ENCODE measurements around the gene INSIG1.

Gene INSIG1

DNA sequence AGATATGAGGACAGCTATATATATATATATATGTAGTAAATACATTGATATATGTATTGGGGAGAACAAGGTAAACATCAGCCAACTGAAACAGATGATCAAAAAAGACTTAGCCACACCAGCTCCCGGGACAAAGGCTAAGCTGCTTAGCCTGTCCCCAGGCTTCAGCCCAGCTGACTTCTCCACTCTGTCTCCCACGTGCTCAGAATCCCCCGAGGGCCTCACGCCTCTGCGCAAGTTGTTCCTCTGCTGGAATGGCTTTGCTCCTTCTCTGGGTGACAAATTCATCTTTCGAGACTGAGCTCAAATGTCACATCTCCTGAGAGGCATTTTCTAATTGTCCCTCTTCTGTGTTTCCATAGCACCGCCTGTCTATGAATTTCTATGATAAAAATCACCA is 8.6 kb upstream of the INSIG1 start:
- Histone ChIP-seq H3K27me3 (ENCODE audit: control insufficient read depth, insufficient read depth, low read length) (no peaks in the 10 kb centered on the region), H3K36me3 (ENCODE audit: control insufficient read depth, insufficient read depth, low read length) (no peaks in the 10 kb centered on the region), H2AFZ (no peak overlapping the region), H3K9ac (no peak overlapping the region), H3K27ac (no peak overlapping the region), H3K4me1 (no peaks in the 10 kb centered on the region), H3K79me2 (no peaks in the 10 kb centered on the region), H3K4me3 (ENCODE audit: low read depth, low read length) (no peak overlapping the region), H3K9me3 (ENCODE audit: control insufficient read depth, low read length) (no peaks in the 10 kb centered on the region), H3K4me2 (ENCODE audit: low read length) (no peak overlapping the region)
- TF ChIP-seq, protein P1, sequence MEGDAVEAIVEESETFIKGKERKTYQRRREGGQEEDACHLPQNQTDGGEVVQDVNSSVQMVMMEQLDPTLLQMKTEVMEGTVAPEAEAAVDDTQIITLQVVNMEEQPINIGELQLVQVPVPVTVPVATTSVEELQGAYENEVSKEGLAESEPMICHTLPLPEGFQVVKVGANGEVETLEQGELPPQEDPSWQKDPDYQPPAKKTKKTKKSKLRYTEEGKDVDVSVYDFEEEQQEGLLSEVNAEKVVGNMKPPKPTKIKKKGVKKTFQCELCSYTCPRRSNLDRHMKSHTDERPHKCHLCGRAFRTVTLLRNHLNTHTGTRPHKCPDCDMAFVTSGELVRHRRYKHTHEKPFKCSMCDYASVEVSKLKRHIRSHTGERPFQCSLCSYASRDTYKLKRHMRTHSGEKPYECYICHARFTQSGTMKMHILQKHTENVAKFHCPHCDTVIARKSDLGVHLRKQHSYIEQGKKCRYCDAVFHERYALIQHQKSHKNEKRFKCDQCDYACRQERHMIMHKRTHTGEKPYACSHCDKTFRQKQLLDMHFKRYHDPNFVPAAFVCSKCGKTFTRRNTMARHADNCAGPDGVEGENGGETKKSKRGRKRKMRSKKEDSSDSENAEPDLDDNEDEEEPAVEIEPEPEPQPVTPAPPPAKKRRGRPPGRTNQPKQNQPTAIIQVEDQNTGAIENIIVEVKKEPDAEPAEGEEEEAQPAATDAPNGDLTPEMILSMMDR (IDR thresholded peaks at IDR 0.05) = no peak

- Histone ChIP-seq H3K79me2 (no peaks in the 10 kb centered on the region), H3K36me3 (ENCODE audit: control insufficient read depth, insufficient read depth, low read length) (no peaks in the 10 kb centered on the region), H3K4me1 (no peaks in the 10 kb centered on the region), H3K9ac (no peak overlapping the region), H3K4me3 (ENCODE audit: low read depth, low read length) (no peak overlapping the region), H3K4me2 (ENCODE audit: low read length) (no peak overlapping the region), H3K27ac (no peak overlapping the region), H2AFZ (no peak overlapping the region), H3K9me3 (ENCODE audit: control insufficient read depth, low read length) (no peaks in the 10 kb centered on the region), H3K27me3 (ENCODE audit: control insufficient read depth, insufficient read depth, low read length) (no peaks in the 10 kb centered on the region)
- TF ChIP-seq, protein P1 (IDR thresholded peaks at IDR 0.05) = no peak
These were observed 7.7 kb upstream of the INSIG1 start for GRCh38 chr7:155289949-155290501.

DNA sequence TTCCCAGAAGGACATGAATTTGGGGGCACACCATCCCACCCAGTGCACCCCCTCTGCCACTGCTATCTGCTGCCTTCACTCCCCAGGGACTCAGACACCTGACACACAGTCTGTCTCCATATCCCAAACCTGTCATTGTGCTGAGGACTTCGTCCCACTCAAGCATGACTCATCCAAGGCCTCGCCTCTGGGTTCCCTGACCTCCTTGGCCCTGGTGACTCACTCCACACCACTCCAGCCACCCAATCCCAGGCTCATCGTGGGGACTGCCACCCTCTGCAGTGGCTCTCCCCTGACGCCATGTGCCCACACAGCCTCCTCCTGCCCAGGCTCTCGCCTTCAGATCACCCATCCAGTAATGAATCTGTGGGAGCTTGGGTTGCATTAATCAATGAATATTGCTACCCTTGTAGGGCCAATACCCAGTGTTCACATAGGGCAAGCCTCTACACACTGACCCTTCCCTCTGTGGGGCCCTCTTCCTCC is 6.6 kb upstream of the INSIG1 start:
- Histone ChIP-seq H3K4me2 (ENCODE audit: low read length) (no peak overlapping the region), H3K9ac (no peak overlapping the region), H2AFZ (no peak overlapping the region), H3K27me3 (ENCODE audit: control insufficient read depth, insufficient read depth, low read length) (no peaks in the 10 kb centered on the region), H3K27ac (no peak overlapping the region), H3K79me2 (no peaks in the 10 kb centered on the region), H3K4me1 (no peaks in the 10 kb centered on the region), H3K4me3 (ENCODE audit: low read depth, low read length) (no peak overlapping the region), H3K9me3 (ENCODE audit: control insufficient read depth, low read length) (no peaks in the 10 kb centered on the region), H3K36me3 (ENCODE audit: control insufficient read depth, insufficient read depth, low read length) (no peaks in the 10 kb centered on the region)
- TF ChIP-seq, protein P1 (IDR thresholded peaks at IDR 0.05) = no peak

DNA sequence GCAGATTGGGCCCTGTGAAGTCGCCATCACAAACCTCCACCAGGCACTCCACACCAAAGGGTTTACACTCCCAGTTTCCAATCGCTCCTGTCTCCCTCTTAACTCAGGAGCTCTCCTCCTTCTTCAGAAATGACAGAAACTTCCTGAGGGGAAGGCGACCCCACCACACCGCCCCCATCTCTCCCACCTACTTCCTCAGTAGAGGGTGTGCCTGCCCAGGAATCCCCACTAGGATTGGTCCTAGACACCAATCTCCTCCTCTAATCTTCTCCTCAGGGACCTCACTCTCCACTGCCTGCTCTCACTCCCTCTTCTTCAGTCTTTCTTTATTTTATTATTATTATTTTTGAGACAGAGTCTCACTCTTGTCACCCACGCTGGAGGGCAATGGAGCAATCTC is 5.9 kb upstream of the INSIG1 start:
- no peak overlapping the region for H2AFZ ChIP-seq
- H3K27me3 ChIP-seq (ENCODE audit: control insufficient read depth, insufficient read depth, low read length) = no peaks in the 10 kb centered on the region
- H3K4me1 ChIP-seq = no peaks in the 10 kb centered on the region
- H3K27ac ChIP-seq = no peak overlapping the region
- H3K4me3 ChIP-seq (ENCODE audit: low read depth, low read length) = no peak overlapping the region
- TF ChIP-seq, protein P1 (IDR thresholded peaks at IDR 0.05) = no peak
- no peaks in the 10 kb centered on the region for H3K9me3 ChIP-seq (ENCODE audit: control insufficient read depth, low read length)
- no peaks in the 10 kb centered on the region for H3K36me3 ChIP-seq (ENCODE audit: control insufficient read depth, insufficient read depth, low read length)
- H3K4me2 ChIP-seq (ENCODE audit: low read length) = no peak overlapping the region
- H3K9ac ChIP-seq = no peak overlapping the region
- no peaks in the 10 kb centered on the region for H3K79me2 ChIP-seq

DNA sequence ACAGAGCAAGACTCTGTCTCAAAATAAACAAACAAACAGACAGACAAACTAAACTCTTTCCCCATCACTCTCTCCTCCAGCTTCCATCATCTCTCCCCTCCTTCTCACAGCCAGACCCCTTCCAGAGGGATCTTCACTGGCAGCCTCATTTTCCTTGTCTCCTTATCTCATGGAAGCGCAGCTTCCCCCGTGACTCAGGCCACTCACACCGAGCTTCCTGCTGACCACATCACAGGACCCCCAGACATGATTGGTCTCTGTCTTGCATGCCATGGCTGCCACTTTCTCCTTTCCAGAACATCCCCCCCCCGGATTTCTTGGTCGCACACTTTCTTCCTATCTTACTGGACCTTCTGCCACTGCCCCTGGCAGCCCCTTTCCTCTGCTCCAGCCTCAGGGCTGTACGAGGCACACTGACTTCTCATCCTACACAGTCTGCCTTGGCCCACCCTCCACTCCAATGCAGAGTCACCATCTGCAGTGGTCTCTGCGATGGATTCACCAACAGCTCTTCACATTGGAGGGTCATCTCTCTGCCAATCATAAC is 4.9 kb upstream of the INSIG1 start:
- H3K4me3 ChIP-seq (ENCODE audit: low read depth, low read length) = no peak overlapping the region
- no peak overlapping the region for H3K9ac ChIP-seq
- H3K4me1 ChIP-seq = no peaks in the 10 kb centered on the region
- no peaks in the 10 kb centered on the region for H3K79me2 ChIP-seq
- no peak overlapping the region for H3K27ac ChIP-seq
- no peak overlapping the region for H2AFZ ChIP-seq
- H3K36me3 ChIP-seq (ENCODE audit: control insufficient read depth, insufficient read depth, low read length) = no peaks in the 10 kb centered on the region
- H3K27me3 ChIP-seq (ENCODE audit: control insufficient read depth, insufficient read depth, low read length) = no peaks in the 10 kb centered on the region
- TF ChIP-seq, protein P1 (IDR thresholded peaks at IDR 0.05) = no peak
- H3K4me2 ChIP-seq (ENCODE audit: low read length) = no peak overlapping the region
- H3K9me3 ChIP-seq (ENCODE audit: control insufficient read depth, low read length) = no peaks in the 10 kb centered on the region

Measured in parathyroid adenoma (tissue), 2 donors.